ENCODE data around the gene SOCS2.

DNA sequence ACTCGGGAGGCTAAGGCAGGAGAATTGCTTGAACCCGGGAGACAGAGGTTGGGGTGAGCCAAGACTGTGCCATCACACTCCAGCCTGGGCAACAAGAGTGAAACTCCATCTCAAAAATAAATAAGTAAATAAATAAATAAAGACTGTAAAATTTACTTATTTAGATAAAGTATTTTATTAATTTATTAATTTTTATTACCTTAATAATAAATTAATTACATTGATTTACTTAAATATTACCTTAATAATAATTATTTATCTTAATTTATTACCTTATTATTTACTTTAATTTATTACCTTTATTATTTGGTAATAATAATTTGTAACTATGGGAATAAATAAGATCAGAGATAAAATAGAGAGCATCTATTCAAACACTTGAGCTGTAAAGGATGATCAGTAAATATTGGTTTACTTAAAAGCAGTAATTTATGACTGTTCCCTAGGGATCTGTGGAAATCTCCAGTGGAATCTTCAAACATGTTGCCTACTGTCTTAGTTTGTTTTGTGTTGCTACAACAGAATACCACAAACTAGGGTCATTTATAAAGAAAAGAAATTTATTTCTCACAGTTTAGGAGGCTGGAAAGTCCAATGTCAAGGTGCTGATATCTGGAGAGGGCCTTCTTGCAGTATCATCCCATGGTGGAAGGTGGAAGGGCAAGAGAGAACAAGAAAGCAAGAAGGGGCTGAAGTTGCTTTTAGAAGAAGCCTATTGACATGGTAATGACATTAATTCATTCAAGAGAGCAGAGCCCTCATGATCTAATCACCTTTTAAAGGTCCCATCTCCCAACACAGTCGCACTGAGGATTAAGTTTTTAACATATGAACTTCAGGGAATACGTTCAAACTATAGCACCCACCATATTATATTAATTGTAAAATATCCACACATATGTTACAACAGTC, 37.1 kb downstream of the SOCS2 start:
- TF ChIP-seq ZNF274 (IDR thresholded peaks at IDR 0.05; ENCODE audit: low read depth, low read length), result no peak
- TF ChIP-seq YY1 (IDR thresholded peaks at IDR 0.05; ENCODE audit: insufficient read depth, insufficient read length), result no peak
